ENCODE measurements around the gene TSPAN5. TPM values are rescaled to one million over a fixed set of nuclear protein-coding genes. Genes with fewer than 3 reads are reported as not detected.

Gene TSPAN5
- total RNA-seq, 1 donor from 2014 or later = 1.6 TPM

DNA sequence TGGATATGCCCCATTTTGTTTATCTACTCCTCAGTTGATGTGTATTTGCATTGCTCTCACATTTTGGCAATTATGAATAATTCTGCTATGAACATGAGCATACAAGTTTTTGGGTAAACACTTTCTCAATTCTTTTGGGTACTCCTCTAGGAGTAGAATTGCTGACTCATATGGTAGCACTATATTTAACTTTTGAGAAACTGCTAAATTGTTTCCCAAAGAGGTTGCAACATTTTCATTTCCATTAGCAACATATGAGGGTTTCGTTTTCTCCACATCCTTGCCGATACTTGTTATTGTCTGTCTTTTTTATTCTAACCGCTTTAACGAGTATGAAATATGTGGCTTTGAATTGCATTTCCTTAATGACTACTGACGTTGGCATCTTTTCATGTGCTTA lies 185.4 kb downstream of the TSPAN5 start:
- Mint-ChIP-seq H3K9me3 (no peaks in the 10 kb centered on the region), H3K36me3 (ENCODE audit: low read depth) (peaks cover 8% of the 10 kb centered on the region), H3K27ac (no peak overlapping the region), H3K27me3 (no peaks in the 10 kb centered on the region), H3K4me1 (no peaks in the 10 kb centered on the region), H3K4me3 (no peak overlapping the region)
- DNase-seq (no peak), ATAC-seq (ENCODE audit: low read depth) (no peak)
- intact Hi-C loops (cut with micrococcal nuclease) = no loop called here
- CTCF ChIA-PET = no interaction called here
- POLR2A ChIA-PET = no interaction called here
- TF ChIP-seq, protein P1, sequence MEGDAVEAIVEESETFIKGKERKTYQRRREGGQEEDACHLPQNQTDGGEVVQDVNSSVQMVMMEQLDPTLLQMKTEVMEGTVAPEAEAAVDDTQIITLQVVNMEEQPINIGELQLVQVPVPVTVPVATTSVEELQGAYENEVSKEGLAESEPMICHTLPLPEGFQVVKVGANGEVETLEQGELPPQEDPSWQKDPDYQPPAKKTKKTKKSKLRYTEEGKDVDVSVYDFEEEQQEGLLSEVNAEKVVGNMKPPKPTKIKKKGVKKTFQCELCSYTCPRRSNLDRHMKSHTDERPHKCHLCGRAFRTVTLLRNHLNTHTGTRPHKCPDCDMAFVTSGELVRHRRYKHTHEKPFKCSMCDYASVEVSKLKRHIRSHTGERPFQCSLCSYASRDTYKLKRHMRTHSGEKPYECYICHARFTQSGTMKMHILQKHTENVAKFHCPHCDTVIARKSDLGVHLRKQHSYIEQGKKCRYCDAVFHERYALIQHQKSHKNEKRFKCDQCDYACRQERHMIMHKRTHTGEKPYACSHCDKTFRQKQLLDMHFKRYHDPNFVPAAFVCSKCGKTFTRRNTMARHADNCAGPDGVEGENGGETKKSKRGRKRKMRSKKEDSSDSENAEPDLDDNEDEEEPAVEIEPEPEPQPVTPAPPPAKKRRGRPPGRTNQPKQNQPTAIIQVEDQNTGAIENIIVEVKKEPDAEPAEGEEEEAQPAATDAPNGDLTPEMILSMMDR (IDR thresholded peaks at IDR 0.05) = no peak

DNA sequence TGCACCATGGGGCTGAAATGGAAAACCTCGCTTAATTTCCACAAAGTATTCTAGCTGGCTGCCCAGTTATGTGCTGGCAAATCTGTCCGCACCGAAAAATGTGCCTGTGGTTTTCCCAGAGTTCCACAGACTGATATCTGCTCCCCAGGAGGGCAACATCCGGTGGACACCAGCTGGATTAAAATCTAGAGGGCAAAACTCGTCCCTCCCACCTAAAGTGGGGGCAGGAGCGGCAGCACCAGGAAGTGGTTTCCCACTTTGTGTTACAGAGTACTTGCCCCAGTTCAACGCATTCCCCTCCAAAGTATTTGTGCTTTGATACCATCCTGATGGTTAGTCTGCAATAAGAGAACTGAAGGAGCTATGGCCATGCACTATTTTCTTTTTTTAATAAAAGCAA lies 187.6 kb downstream of the TSPAN5 start:
- Mint-ChIP-seq H3K9me3 (no peaks in the 10 kb centered on the region), H3K4me1 (peaks cover 7% of the 10 kb centered on the region), H3K36me3 (ENCODE audit: low read depth) (peaks cover 2% of the 10 kb centered on the region), H3K27me3 (no peaks in the 10 kb centered on the region), H3K4me3 (no peak overlapping the region), H3K27ac (no peak overlapping the region)
- intact Hi-C loops (cut with micrococcal nuclease) = no loop called here
- ChIA-PET POLR2A (no interaction called here), CTCF (interaction anchor here (1.3 kb wide), 1 partner anchor 583 kb away, joined by 5 read pairs; no protein-coding TSS in a partner anchor)
- no peak for ATAC-seq (ENCODE audit: low read depth)
- DNase-seq = no peak
- TF ChIP-seq, protein P1 (IDR thresholded peaks at IDR 0.05) = no peak

DNA sequence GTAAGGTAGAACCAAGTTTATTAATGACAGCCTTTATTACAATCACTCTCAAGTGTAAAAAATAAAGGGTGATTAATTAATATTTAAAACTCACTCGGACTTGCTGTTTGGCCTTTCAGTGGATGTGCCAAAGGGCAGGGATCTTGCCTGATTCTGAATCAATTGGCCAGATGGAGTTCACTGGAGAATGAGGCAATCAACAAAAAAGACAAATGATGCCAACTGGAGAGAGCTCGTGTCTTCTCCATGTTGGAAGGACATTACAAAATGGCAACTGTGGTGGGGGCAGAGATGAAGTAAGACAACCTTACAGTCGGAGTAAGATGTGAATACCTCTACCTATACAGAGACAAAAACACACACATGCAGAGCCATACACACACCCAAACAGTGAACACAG lies 188.0 kb downstream of the TSPAN5 start:
- TF ChIP-seq, protein P1 (IDR thresholded peaks at IDR 0.05) = no peak
- DNase-seq (no peak), ATAC-seq (ENCODE audit: low read depth) (no peak)
- H3K27ac Mint-ChIP-seq = no peak overlapping the region
- intact Hi-C loops (cut with micrococcal nuclease) = no loop called here
- no peak overlapping the region for H3K4me3 Mint-ChIP-seq
- ChIA-PET POLR2A (no interaction called here), CTCF (interaction anchor here (1.6 kb wide), 1 partner anchor 586 kb away, joined by 6 read pairs; no protein-coding TSS in a partner anchor)
- H3K36me3 Mint-ChIP-seq (ENCODE audit: low read depth) = peaks cover 2% of the 10 kb centered on the region
- peaks cover 7% of the 10 kb centered on the region for H3K4me1 Mint-ChIP-seq
- no peaks in the 10 kb centered on the region for H3K27me3 Mint-ChIP-seq
- no peaks in the 10 kb centered on the region for H3K9me3 Mint-ChIP-seq

DNA sequence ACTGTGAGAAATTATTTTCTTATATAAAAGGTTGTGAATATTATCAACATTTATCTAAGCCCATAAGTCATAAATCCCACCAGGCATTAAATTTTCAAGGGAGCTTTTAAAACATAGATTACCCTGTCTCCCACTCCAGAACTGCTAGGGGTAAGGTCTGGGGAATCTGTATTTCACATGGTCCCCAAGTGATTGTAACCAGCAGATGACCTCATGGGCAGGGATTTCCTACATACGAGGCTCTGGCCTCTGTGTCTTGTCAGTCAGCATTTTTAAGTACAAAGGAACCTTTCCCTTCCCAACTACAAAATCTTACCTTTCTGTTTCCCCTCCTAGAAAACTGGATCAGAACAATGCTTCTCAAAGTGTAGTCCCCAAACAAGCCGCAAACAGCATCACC lies 188.6 kb downstream of the TSPAN5 start:
- TF ChIP-seq, protein P1 (IDR thresholded peaks at IDR 0.05) = no peak
- Mint-ChIP-seq H3K36me3 (ENCODE audit: low read depth) (peaks cover 2% of the 10 kb centered on the region), H3K4me3 (no peak overlapping the region), H3K27ac (no peak overlapping the region), H3K27me3 (no peaks in the 10 kb centered on the region), H3K4me1 (peaks cover 7% of the 10 kb centered on the region), H3K9me3 (no peaks in the 10 kb centered on the region)
- POLR2A ChIA-PET = no interaction called here
- CTCF ChIA-PET = interaction anchor here (1.6 to 3.3 kb wide), 2 partner anchors 320 to 586 kb away, joined by 6 to 24 read pairs; no protein-coding TSS in a partner anchor
- intact Hi-C loops (cut with micrococcal nuclease) = loop anchor here (5.0 kb wide), 2 partner anchors 418 to 458 kb away; partner anchors contain the start of gene EIF4E
- ATAC-seq (ENCODE audit: low read depth) (no peak), DNase-seq (no peak)

DNA sequence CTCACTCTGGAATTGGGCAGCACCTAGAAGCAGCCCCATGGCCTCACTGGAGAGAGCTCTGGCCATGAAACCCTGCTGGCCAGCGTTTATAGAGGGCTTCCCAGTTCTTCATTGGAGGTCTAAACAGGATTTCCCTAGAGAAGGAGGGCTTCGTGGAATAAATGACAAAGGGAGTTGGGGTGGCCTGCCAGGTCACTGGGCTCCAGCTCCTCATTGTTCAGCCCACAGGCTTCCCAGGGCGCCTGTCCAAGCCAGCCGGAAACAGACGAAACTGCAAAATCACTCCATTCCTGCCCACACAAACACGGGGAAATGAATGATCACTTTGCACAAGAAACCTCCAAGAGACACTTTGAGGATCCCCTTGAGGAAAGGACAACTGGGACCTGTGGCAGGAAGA lies 189.7 kb downstream of the TSPAN5 start:
- TF ChIP-seq, protein P1 (IDR thresholded peaks at IDR 0.05) = no peak
- no peaks in the 10 kb centered on the region for H3K9me3 Mint-ChIP-seq
- CTCF ChIA-PET = interaction anchor here (1.2 to 3.3 kb wide), 7 partner anchors 13 to 934 kb away, joined by 5 to 45 read pairs (median 8); no protein-coding TSS in a partner anchor
- H3K4me1 Mint-ChIP-seq = peaks cover 7% of the 10 kb centered on the region
- peaks cover 2% of the 10 kb centered on the region for H3K36me3 Mint-ChIP-seq (ENCODE audit: low read depth)
- ATAC-seq (ENCODE audit: low read depth) (no peak), DNase-seq (no peak)
- H3K27me3 Mint-ChIP-seq = no peaks in the 10 kb centered on the region
- POLR2A ChIA-PET = interaction anchor here (1.8 kb wide), 1 partner anchor 460 kb away, joined by 17 read pairs; the partner anchor contains the start of gene EIF4E
- intact Hi-C loops (cut with micrococcal nuclease) = loop anchor here (5.0 kb wide), 2 partner anchors 419 to 459 kb away; partner anchors contain the start of gene EIF4E
- no peak overlapping the region for H3K27ac Mint-ChIP-seq
- no peak overlapping the region for H3K4me3 Mint-ChIP-seq
